Stimulated activated CD4-positive, alpha-beta T cell treated with anti-CD3 and anti-CD28 coated beads, TNF-alpha, amount 100 ng/mL, for 4 hours (primary cell): ENCODE measurements around the gene LRRFIP1.
"Not testable (repeated sequence)": the region's sequence is repeated elsewhere in the genome, so short reads cannot be mapped to it uniquely, and the experiment has no call there.

Experiments used
- DNase-seq, 3 experiments: peaks; one replicate each; pipeline ENCODE4 v3.0.0-alpha.2; 2020; ENCODE audit warnings: low read depth in 3 of 3

LRRFIP1 gene

DNA sequence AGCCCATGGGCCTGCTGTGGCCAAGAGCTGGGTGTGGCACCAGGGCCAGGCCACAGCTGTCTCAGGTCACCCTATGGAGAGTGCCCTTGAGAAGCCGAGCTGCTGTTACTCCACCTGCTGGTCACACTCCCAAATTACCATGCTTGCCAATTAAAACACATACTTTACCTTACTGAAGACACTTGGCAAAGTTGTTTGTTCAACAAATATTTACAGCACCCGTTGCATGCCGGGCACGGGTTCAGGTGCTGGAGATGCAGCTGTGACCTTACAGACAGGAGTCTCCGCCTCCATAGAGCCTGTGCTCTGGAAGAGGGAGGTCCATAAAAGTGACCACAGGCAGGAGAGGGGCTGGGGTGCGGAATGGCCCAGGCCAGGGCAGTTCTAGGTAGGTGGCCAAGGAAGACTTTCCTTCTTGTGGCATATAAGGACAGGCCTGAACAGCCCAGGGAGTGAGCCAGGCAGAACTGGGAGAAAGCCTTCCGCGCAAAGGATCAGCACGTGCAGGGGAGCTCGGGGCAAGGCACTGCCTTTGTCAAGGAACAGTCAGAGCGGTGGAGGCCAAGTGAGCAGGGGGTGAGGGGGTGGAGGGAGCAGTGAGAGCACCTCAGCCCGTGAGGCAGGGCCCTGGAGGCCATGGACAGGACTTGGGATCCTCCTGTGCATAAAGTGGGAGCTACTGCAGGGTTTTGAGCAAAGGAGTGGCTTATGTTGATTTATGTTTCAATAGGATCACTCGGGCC, 147.6 kb downstream of the LRRFIP1 start:
- no peak for DNase-seq

DNA sequence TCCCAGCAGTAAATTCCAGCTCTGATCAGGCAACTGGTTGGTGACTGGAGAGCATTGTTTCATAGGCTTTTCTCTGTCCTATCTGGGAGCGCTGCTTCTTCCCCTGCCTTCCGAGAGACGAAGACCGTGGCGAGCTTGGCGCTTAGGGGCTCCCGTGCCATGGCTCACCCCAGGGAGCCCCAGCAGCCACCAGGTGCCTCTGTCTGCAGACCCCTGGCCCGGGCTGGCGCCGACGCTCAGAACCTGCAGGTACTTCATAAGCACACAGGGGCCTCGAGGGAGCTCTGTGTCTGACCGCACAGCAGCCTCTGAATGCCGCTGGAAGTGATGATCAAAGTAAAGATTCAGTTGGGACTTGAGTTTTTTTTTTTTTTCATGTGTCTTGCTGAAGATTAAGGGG, 152.1 kb downstream of the LRRFIP1 start:
- DNase-seq, result no peak

DNA sequence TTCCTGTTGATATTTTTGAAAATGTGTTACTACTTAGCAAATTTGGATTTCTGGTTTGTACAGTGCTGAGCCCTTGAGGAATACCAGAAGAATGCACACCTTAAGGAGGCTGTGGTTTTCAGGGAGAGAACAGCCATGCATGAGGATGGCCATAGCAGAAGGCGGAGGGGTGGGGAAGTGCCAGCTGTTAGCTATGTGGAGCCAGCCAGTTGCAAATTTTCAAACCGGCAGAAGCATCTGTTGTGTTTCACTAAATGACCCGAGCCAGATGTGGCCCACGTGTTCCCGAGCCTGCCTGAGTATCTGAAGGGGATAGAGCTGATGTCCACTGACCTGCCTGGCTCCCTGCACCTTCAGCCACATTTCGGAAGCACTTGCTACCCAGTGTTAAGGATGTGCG, 154.8 kb downstream of the LRRFIP1 start:
- no peak for DNase-seq

DNA sequence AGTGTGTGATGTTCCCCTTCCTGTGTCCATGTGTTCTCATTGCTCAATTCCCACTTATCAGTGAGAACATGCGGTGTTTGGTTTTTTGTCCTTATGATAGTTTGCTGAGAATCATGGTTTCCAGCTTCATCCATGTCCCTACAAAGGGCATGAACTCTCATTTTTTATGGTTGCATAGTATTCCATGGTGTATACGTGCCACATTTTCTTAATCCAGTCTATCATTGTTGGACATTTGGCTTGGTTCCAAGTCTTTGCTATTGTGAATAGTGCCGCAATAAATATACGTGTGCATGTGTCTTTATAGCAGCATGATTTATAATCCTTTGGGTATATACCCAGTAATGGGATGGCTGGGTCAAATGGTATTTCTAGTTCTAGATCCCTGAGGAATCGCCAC, 156.3 kb downstream of the LRRFIP1 start:
- not testable (repeated sequence) for DNase-seq

DNA sequence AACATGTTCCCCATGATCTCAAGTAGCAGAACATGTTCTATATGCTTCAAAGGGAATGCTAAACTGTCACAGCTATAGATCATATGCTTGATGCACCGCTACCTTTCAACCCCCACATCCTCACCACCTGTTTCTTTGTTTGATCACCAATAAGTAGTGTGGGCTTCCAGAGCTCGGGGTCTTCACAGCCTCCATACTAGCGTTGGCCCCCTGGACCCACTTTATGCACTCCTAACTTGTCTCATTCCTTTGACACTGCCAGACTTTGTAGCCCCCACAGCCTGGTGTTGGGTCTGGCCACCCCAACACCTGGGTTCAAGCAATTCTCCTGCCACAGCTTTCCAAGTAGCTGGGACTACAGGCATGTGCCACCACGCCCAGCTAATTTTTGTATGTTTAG, 159.5 kb downstream of the LRRFIP1 start:
- DNase-seq, result no peak

DNA sequence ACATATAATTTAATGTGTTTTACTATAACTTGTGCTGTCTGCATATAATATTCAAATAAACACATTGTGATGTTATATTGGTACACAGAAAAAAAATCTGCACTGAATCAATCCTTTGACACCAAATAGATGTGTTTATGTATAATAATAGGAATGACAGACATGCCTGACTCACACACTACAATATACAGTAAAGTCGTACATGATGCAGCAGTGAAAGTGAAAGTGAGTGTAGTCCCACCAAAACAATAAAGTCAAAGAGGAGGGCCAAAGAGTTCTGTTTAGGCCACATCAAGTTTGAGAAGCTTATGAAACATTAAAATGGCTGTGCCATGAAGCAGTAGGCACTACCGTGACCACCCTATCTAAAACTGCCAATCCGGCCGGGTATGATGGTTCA, 163.0 kb downstream of the LRRFIP1 start:
- no peak for DNase-seq

DNA sequence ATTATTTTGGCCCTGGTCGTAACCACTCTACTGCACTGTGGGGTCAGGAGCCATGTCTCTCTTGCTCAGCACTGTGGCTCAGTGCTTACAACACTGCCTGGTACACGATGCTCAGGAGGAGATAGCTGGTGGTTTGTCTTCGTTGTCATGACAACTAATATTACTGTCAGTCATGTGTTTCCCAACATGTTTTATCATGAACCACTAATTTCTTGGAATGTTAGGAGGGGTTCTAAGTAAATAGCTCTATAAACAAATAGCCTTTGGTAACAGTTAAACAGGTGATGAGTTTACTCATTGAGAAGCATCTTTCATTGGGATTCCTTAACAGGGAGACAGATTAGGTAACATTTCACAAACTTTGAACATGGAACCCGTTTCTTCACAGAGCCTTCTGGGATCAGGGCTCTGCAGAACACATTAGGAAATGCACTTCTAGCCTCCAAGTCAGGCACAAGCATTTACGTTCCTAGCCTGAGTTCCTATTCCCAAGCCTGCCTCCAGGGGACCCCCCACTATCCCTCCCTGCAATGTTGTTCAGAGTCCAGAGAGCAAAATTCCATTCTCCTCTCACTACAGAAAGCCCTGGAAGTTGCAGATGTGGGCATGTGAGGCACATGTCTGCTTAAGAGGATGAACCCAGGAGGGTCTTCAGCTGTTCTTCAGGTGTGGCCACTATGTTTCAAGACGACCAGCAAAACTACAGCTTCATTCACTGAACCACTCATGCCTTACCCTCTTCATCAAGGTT, 164.8 kb downstream of the LRRFIP1 start:
- DNase-seq, result no peak

DNA sequence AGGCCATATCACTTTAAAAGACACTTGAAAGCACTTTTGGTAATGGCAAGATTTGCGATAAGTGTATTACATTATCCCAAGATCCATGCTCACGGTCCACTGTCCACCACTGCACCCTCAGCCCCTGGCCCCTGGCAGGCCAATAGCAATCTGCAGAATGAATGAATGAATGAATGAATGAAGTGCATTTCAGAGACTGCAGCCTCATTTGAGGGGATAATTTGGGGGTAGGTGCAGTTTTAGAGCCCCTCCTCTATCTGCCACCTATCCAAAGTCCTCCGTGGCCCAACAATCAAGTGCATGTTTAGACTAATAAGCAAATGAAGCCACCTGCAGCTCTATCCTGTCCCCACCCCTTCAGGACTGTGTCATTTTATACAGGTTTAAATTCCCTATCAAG, 169.9 kb downstream of the LRRFIP1 start:
- no peak for DNase-seq

DNA sequence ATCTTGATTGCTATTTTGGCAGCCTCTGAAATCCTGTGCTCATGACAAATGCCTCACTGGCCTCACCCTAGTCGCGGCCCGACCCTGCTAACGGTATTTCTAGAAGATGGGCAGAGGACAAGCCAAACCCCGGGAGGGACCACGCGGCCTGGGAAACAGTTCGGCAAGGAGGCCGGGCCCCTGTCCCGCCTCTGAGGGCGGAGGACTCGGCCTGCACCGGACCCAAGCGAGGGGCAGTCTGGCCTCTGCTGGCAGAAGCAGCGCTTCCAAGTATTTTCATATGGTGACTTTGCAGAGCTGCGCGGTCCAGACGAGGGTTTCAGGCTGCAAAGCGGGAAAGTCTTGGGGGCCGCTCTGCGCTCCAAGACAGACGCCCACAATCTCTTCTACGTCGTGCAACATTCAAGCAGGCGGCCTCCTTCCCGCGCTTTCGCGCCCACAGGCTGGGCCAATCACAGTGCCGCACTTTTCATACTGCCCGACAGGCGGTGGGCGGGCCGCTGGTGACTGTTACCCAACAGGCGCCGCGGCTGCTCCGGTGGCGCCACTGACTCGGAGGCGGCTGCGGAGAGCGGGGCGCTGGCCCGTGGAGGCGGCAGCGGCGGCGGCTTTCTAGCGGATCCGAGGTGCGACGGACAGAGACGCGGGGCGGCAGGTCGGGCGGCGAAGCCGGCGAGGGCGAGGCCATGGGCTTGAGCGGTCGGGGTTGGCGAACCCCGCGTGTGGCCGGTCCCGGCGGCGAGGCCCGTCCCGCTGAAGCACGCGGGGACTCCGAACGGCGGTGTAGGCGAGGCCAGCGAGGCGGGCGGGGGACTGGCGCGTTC, 171.1 kb downstream of the LRRFIP1 start, which contains the start of gene RBM44:
RBM44 (plus strand) TSS at position 544 of the 824 bp plus-strand sequence. CDS start 14,831 bp downstream, outside the sequence.
- no peak for DNase-seq

DNA sequence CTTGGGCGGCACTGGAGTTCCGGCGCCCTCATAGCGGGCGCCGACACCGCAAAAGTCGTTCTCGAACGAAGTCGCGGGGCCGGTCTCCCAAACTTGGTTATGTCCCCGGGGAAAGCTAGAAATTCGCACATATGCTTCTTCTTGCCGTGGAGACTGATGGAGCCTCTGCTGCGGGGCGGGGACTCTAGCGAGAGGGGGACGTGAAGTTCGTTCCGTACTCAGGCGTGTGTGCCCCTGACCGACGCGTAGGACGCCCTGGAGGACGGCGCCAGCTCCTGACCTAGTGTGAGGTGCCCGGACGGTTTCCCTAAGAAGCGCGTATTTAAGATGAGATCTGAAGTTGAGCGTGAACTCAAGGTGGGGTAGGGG, 171.7 kb downstream of the LRRFIP1 start:
- DNase-seq, result no peak

DNA sequence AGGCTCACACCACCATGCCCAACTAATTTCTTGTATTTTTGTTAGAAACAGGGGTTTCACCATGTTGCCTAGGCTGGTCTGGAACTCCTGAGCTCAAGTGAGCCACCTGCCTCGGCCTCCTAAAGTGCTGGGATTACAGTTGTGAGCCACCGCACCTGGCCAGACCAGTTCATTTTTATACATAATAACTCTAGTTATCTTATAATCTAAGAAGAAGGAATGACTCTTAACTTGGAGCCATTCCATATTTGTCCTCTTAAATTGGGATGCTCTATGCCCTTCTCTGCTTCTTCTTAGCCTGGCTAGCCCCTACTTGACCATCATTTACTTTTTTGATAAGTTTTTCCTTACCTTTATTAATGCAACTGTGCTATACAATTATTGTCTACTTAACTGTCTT, 174.1 kb downstream of the LRRFIP1 start:
- DNase-seq, result no peak

DNA sequence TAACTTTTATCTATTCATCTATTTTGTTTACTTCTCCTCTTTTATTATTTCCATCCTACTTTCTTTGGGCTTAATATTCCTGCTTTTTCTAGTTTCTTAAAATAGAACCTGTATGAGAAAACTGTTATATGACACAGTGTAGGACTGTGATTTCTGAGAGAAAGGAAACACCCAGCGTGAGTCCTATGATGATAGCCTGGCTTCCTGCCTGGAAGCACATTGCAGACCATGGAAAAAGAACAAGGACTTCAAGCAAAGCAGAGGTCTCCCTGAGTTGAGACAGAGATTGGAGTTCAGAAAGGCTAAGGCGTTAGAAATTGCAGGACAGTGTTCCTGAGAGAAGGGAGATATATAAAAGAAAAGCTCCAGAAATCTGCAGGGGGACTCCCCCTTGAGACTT, 178.9 kb downstream of the LRRFIP1 start:
- no peak for DNase-seq

DNA sequence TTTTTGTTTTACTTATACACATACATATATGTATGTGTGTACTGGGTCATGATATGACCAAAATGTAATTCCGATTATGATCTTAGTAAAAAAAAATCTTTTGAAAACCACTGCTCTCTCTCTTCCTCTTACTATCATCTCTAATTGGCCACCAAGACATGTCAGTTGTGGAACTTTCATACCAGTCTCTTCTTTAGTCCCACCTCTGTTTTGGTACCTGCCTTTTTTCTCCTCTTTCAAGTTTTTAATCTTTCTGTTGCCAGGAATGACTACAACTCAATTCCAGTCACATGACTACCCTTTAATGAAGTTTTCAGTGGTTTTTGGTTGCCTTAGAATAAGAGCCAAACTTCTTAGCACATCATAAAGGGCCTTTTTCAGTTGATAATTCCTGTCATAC, 188.2 kb downstream of the LRRFIP1 start:
- DNase-seq, result no peak

DNA sequence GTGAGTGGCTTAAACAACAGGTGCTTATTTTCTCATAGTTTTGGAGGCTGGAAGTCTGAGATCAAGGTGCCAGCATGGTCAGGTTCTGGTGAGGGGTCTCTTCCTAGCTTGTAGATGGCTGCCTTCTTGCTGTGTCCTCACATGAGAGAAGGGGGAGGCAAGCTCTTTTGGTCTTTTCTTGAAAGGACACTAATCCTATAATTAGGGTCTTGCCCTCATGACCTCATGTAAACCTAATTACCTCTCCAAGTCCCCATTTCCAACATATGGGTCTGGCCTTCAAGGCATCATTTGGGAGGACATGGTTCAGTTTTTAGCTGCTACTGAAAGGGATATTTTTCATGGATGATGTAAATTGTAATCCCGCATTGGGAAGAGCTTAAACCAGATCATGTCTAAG, 189.1 kb downstream of the LRRFIP1 start:
- DNase-seq, result no peak

DNA sequence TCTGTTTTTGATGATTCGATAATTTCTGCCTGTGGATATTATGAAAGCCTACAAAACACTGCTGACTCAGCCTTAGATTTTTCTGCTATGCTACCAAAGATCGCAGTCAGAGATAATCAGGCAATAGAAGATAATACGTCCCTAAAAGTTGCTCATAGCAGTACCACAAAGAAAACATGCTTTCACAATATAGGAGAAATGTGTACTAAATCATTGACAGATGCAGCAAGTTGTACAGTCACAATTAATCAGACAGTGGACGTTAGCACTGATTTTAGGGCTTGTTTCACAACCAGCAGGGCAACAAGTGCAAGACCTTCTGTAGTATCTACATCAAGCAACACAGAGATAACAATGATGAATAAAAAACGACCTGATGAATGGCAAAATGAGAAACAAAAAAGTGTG, 190.7 kb downstream of the LRRFIP1 start:
- no peak for DNase-seq

DNA sequence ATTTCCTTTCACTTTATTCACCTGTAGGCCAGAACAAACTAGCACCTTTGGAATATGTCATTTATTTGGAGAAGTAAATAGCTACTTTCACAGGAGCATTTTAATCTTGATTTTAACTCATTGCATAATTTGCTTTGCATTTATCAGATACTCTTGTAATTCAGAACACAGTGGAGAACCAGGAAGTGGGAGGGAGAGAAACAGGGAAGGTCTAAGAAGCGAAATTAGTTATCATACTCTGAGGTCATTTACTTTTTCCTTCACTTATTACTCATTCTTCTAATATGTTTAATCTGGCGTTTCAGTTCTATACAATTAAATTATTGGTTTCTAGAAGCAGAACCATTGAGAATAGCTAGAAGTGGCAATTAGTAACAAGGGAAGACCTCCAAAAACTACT, 191.8 kb downstream of the LRRFIP1 start:
- no peak for DNase-seq

DNA sequence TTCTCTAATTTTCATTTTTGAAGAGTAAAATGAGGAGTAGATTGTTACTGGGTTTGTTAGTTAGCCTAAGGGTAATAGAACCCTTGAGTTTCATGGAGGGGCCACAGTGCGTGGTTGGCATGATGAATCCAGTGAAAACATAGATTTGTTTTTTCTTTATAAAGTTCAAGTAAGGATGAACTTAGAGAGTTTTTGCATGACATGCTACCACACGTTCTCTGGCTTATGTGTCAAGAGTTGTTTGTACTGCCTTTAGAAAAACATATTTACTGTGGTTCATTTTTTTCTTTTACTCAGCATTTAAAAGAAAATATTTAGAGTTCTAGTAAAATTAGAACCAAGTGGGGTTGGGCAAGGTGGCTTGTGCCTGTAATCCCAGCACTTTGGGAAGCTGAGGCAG, 193.0 kb downstream of the LRRFIP1 start:
- no peak for DNase-seq

DNA sequence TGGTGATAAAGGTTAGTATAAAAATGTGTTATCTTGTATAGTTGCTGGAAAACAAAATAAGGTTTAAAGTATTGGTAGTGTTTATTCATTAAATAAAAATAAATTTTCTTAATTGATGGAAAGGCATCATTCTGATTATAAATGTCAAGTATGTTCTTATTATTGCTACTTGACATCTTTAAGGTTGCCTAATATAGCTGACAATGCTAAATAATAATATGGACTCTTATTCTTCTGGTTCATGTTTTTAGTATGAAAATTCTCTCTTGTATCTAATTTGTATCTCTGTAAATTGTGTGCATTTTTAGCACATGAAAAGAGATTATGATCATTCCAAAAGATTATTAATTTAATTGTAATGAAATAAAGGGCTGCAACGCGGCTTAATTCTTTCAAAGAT, 196.2 kb downstream of the LRRFIP1 start:
- DNase-seq, result no peak

DNA sequence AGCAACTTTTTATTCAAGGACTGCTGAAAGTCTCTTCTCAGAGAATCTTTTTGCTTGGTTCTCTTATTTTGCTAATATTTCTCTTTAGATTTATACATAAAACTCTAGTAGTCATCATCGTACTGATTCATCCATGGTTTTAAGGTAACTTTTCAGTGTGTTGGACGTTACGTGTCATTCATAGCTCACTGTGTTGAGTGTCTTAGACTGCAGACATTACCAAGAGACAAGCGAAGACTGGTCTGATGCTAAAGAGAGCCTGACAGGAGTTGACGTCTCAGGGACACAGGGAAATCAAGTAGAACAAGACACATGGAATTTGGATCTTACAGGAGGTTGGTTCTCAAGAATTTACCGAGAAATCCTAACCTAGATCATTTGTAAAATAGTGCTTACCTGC, 196.7 kb downstream of the LRRFIP1 start:
- no peak for DNase-seq

DNA sequence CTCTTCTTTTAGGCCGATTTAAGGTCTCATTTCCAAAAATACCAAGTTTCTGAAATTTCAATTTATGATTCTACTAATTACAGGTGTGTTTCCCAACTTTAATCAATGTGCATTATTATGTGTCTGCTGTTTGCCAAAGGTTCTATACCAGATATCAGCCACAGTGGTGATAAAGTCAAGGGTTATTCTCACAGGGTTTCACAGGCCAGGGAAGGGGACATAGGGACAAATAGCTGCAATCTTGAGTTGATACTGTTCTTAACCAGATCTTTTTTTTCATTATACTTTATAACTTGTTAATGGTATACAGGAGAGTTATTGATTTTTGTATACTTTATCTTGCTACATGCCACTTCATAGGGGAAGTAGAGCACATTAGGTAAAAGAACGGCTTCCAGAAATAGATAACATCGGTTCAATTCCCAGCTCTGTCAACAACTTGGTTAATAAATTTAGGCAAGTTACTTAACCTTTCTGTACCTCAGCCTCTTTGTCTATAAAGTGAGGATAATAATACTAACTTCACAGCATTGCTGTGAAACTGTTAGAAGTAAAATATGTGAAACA, 200.1 kb downstream of the LRRFIP1 start:
- no peak for DNase-seq
